GM18505 (cell line): ENCODE measurements around the gene CACNA1B.
"Not testable (repeated sequence)": the region's sequence is repeated elsewhere in the genome, so short reads cannot be mapped to it uniquely, and the experiment has no call there.

Experiments
- ATAC-seq: cut with Tn5 transposase; IDR thresholded peaks from one replicate; pipeline ENCODE4 v1.9.1; 2021; ENCODE audit not compliant: unreplicated experiment
- POLR2A ChIP-seq: IDR thresholded peaks from 4 replicates; pipeline ENCODE4 v1.6.1; 2011; ENCODE audit warnings: borderline replicate concordance; ENCODE audit not compliant: insufficient read depth, insufficient read length; ENCODE audit errors: extremely low read depth

CACNA1B gene

DNA sequence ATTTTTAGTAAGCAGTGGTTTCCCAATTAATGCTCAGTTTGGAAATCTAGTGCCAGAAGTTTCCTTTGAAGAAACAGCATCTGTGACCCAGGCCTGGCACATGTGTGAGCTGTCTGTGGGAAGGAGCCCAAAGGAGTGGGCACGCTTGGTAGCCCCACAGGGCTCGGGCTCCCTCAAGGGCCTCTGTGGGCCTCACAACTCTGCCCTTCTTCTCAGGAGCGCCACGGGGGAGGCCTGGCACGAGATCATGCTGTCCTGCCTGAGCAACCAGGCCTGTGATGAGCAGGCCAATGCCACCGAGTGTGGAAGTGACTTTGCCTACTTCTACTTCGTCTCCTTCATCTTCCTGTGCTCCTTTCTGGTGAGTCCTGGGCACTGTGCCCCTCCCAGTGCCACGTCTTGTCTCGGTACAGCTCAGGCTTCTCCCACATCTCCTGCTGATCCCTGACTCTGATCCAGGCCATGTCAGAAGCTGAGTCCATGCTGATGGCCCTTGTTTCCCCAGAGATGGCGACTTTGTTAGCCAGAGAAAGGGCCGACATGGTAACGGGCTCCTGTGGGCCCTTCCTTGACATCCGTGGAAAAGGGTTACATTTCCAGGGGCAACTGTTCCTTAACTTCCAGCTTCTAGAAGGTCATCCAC, 200.4 kb downstream of the CACNA1B start:
- TF ChIP-seq POLR2A, result no peak
- ATAC-seq, result no peak

GRCh38 chr9:138078846-138079245, 201.3 kb downstream of the CACNA1B start:
- no peak for TF ChIP-seq POLR2A

DNA sequence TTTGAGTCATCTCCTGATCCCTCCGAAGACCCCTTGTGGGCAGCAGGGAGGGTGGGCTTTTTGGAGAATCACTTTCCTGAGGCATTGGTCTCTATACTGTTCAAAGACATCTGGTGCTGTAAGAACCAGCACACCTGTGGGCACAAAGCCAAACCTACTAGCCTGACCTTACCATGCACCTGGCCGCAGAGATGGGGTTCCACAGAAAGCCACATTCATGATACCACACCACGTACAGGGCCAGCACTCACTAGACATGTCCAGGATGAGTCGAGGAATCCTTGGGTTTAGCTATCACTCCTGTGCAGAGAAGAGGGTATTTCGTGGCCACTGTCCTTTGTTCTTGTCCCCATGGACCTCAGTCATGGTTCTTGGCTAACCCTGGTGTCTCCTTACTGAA, 203.4 kb downstream of the CACNA1B start:
- TF ChIP-seq POLR2A, result no peak
- ATAC-seq, result no peak

More at GRCh38 chr9:138078846-138079245, 201.3 kb downstream of the CACNA1B start:
- no peak for ATAC-seq

- TF ChIP-seq POLR2A, result no peak
- ATAC-seq, result no peak
Measured at GRCh38 chr9:138082918-138083636, 205.5 kb downstream of the CACNA1B start.

- no peak for ATAC-seq
- no peak for TF ChIP-seq POLR2A
Measured at GRCh38 chr9:138083873-138084272, 206.3 kb downstream of the CACNA1B start.

- TF ChIP-seq POLR2A, result no peak
- no peak for ATAC-seq
Measured at GRCh38 chr9:138085568-138085967, 208.0 kb downstream of the CACNA1B start.

GRCh38 chr9:138092057-138092456, 214.5 kb downstream of the CACNA1B start:
- not testable (repeated sequence) for ATAC-seq

DNA sequence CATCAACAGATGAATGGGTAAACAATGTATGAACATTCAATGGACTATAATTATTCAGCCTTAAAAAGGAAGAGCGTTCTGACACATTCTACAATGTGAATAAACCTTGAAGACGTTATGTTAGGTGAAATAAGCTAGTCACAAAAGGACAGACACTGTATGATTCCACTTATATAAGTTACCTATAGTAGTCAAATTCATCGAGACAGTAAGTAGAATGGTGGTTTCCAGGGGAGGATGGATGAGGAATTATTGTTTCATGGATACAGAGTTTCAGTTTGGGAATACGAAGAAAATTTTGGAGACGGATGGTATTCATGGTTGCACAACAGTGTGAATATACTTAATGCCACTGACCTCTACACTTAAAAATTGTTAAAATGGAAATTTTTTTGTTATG, 216.4 kb downstream of the CACNA1B start:
- no peak for ATAC-seq
- TF ChIP-seq POLR2A, result no peak

DNA sequence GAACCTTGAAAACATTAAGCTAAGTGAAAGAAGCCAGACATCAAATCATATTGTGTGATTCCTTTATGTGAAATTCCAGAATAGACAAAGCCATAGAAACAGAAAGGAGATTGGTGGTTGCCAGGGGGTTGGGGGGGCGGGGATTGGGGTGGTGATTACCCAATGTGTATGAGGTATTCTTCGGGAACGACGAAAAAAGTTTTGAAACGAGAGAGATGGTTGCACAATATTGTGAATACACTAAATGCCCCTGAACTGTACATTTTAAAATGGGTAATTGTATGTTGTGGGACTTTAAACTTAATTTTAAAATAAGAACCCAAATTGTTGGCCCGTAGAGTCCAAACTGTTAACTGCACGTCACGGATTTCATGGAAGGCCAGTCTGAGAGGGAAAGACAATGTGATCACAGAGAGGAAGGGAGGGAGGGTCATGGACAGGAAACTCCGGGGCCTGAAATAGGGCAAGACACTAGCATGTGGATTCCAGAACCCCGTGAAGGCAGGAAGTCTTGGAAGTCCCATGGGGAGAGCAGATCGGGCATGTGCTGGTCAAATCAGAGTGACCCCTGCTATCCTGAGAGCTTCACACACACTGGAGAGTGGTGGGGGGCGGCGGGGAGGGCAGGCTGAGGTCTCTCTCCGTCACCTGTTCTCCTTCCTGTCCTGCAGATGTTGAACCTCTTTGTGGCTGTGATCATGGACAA, 218.4 kb downstream of the CACNA1B start:
- no peak for TF ChIP-seq POLR2A
- no peak for ATAC-seq

DNA sequence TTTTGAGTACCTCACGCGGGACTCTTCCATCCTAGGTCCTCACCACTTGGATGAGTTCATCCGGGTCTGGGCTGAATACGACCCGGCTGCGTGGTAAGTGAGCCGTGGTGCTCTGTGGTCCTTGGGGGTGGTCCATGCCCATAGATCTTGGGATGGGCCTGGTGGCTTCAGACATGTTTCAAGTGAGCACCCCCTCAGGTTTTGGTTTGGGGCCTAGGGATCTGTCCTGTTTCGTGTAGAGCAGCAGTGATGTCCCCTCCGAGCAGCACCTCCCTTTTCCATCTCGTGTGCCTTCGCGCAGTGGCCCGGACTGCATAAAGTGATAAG, 218.9 kb downstream of the CACNA1B start:
- ATAC-seq, result no peak
- TF ChIP-seq POLR2A, result no peak

GRCh38 chr9:138097501-138097991, 220.0 kb downstream of the CACNA1B start:
- no peak for TF ChIP-seq POLR2A
- ATAC-seq, result no peak

- TF ChIP-seq POLR2A, result no peak
- ATAC-seq, result no peak
Measured at GRCh38 chr9:138098116-138098907, 220.7 kb downstream of the CACNA1B start.
